ENCODE data around the gene GPHB5. TPM values are rescaled to one million over a fixed set of nuclear protein-coding genes. Genes with fewer than 3 reads are reported as not detected.

The GPHB5 gene
- total and polyA plus RNA-seq, 2 of the 13 experiments (the other 11 are each of a cell fraction or from before 2014, with no cell fraction given) = not detected

- H4K20me1 ChIP-seq (ENCODE audit: insufficient read depth, low read length) = no peaks in the 10 kb centered on the region
- DNase-seq (ENCODE audit: low spot score) (no peak), FAIRE-seq (no peak), ATAC-seq (no peak)
- no peak overlapping the region for H3K9ac ChIP-seq (ENCODE audit: insufficient read depth, low read depth, low read length)
- no peak overlapping the region for H2AFZ ChIP-seq (ENCODE audit: low read length)
- in situ Hi-C loops (cut with HindIII; ENCODE audit: extremely low pct_ligation_motif_present, low pct_unique_long_range_greater_than_20kb) (loop anchor here (5.0 to 10.0 kb wide), 3 partner anchors 100 to 1115 kb away; partner anchors contain the start of gene KCNH5), intact Hi-C loops (cut with micrococcal nuclease; ENCODE audit: unreplicated experiment) (loop anchor here (10.0 kb wide), 1 partner anchor 233 kb away; the partner anchor contains the start of gene KCNH5)
- no peaks in the 10 kb centered on the region for H3K79me2 ChIP-seq (ENCODE audit: insufficient read depth, low read length)
- no peaks in the 10 kb centered on the region; a peak in 1 of 5 replicates for H3K27me3 ChIP-seq (ENCODE audit: control insufficient read depth in 1 of 2, insufficient read depth in 2 of 2, low read length in 2 of 2)
- no peak overlapping the region for H3K4me2 ChIP-seq (ENCODE audit: low read depth, low read length)
- no peak overlapping the region for H3K27ac ChIP-seq (ENCODE audit: extremely low read length, insufficient read depth, low read length)
- H3K4me3 ChIP-seq (replicated peaks in 1 of 3; ENCODE audit: insufficient read depth in 1 of 3, low read depth in 2 of 3, low read length in 3 of 3) = no peak overlapping the region
- no peaks in the 10 kb centered on the region for H3K9me3 ChIP-seq (ENCODE audit: low read length)
- CTCF ChIA-PET (ENCODE audit: low intra/inter-chr PET ratio, low total read pairs) = interaction anchor here (1.4 to 2.8 kb wide), 3 partner anchors 103 to 1115 kb away, joined by 17 to 27 read pairs (median 18); no protein-coding TSS in a partner anchor
- no peaks in the 10 kb centered on the region for H3K36me3 ChIP-seq (replicated peaks in 1 of 2; ENCODE audit: control insufficient read depth in 1 of 2, insufficient read depth in 2 of 2, low read length in 2 of 2)
- H3K4me1 ChIP-seq (ENCODE audit: insufficient read depth, low read length) = no peaks in the 10 kb centered on the region
- 0% methylated on average over 2 of the region's 2 CpGs for WGBS (ENCODE audit: low lambda C conversion rate)
- no TSS peak for BruUV-seq (replicated peaks)
- POLR2A ChIA-PET = no interaction called here
- TF ChIP-seq ZBTB40 (IDR thresholded peaks at IDR 0.05) (no peak), ZBTB40 (CRISPR knock-in tag; IDR thresholded peaks at IDR 0.05) (no peak), SOX6 (IDR thresholded peaks at IDR 0.05) (no peak), SOX6 (CRISPR knock-in tag; IDR thresholded peaks at IDR 0.05) (no peak), HMGA1 (CRISPR knock-in tag; conservative IDR thresholded peaks at IDR 0.05) (no peak), ZNF569 (CRISPR knock-in tag; IDR thresholded peaks at IDR 0.05; ENCODE audit: borderline replicate concordance) (no peak), TIGD3 (CRISPR knock-in tag; IDR thresholded peaks at IDR 0.05; ENCODE audit: borderline replicate concordance) (no peak), TFE3 (CRISPR knock-in tag; IDR thresholded peaks at IDR 0.05) (no peak), MXD4 (CRISPR knock-in tag; IDR thresholded peaks at IDR 0.05) (no peak), IRF2 (CRISPR knock-in tag; IDR thresholded peaks at IDR 0.05) (no peak), SMAD1 (CRISPR knock-in tag; IDR thresholded peaks at IDR 0.05; ENCODE audit: borderline replicate concordance, low read depth) (no peak), ZNF484 (CRISPR knock-in tag; IDR thresholded peaks at IDR 0.05; ENCODE audit: borderline replicate concordance, low read depth) (no peak), NFE2 (CRISPR knock-in tag; IDR thresholded peaks at IDR 0.05) (no peak), CBFB (CRISPR knock-in tag; IDR thresholded peaks at IDR 0.05) (no peak)
These were observed 41.0 kb downstream of the GPHB5 start for GRCh38 chr14:63277591-63278183.
